Measurements from ENCODE around the gene CD80.

The CD80 gene

DNA sequence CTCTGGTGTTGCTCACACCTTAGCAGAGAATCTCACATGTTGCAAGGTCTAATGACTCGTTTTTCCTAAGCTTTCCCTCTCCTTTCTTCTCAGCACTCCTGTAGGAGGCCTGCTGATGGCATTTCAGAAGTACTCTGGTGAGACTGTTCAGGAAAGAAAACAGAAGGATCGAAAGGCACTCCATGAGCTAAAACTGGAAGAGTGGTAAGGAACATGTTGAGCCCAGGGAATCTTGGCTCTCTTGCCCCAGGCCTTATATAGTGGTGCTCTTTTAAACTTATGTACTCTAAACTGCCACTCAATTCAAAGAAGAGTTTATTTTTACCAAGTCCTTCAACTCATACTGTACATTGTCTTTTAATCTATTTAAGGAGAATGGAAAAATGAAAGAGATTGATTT is 42.3 kb downstream of the CD80 start:
- TF ChIP-seq TAF1 (IDR thresholded peaks at IDR 0.05; ENCODE audit: low read depth) = no peak
- no peak for TF ChIP-seq RAD21 (IDR thresholded peaks at IDR 0.05; ENCODE audit: low read depth)
- TF ChIP-seq, protein P1, sequence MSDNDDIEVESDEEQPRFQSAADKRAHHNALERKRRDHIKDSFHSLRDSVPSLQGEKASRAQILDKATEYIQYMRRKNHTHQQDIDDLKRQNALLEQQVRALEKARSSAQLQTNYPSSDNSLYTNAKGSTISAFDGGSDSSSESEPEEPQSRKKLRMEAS (IDR thresholded peaks at IDR 0.05) = no peak
- no peak for TF ChIP-seq CREB1 (IDR thresholded peaks at IDR 0.05; ENCODE audit: low read depth)
- TF ChIP-seq EGR1 (IDR thresholded peaks at IDR 0.05) = no peak
- TF ChIP-seq TEAD4 (IDR thresholded peaks at IDR 0.05) = no peak
- TF ChIP-seq TCF12 (IDR thresholded peaks at IDR 0.05; ENCODE audit: low read depth) = no peak
- TF ChIP-seq ZBTB7A (IDR thresholded peaks at IDR 0.05; ENCODE audit: low read depth) = no peak
- no peak for TF ChIP-seq FOXM1 (IDR thresholded peaks at IDR 0.05; ENCODE audit: borderline replicate concordance, low read depth)
- TF ChIP-seq NFIC (IDR thresholded peaks at IDR 0.05) = no peak
- TF ChIP-seq, protein P2, sequence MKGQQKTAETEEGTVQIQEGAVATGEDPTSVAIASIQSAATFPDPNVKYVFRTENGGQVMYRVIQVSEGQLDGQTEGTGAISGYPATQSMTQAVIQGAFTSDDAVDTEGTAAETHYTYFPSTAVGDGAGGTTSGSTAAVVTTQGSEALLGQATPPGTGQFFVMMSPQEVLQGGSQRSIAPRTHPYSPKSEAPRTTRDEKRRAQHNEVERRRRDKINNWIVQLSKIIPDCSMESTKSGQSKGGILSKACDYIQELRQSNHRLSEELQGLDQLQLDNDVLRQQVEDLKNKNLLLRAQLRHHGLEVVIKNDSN (IDR thresholded peaks at IDR 0.05) = no peak
- no peak for TF ChIP-seq CEBPB (IDR thresholded peaks at IDR 0.05)

DNA sequence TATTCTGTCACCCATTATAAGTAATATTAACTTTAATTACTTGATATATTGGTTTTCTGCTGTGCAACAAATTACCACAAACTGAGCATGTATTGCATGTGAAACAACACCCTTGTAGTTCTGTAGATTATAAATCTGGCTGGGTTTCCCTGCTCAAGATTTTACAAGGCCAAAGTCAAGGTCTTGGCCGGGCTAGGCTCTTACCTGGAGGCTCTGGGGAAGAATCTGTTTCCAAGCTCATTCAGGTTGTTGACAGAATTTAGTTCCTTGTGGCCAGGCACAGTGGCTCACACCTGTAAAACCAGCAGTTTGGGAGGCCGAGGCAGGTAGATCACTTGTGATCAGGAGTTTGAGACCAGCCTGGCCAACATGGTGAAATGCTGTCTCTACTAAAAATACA is 44.8 kb downstream of the CD80 start:
- TF ChIP-seq YY1 (IDR thresholded peaks at IDR 0.05; ENCODE audit: low read depth) (no peak), NFIC (IDR thresholded peaks at IDR 0.05) (no peak), REST (IDR thresholded peaks at IDR 0.05; ENCODE audit: low read depth) (no peak), CEBPB (IDR thresholded peaks at IDR 0.05) (no peak), CREB1 (IDR thresholded peaks at IDR 0.05; ENCODE audit: low read depth) (no peak), EP300 (IDR thresholded peaks at IDR 0.05; ENCODE audit: borderline replicate concordance) (no peak), TCF12 (IDR thresholded peaks at IDR 0.05; ENCODE audit: low read depth) (no peak), TEAD4 (IDR thresholded peaks at IDR 0.05) (no peak), TAF1 (IDR thresholded peaks at IDR 0.05; ENCODE audit: low read depth) (no peak), ZBTB7A (IDR thresholded peaks at IDR 0.05; ENCODE audit: low read depth) (no peak), RAD21 (IDR thresholded peaks at IDR 0.05; ENCODE audit: low read depth) (no peak), EGR1 (IDR thresholded peaks at IDR 0.05) (no peak), FOXM1 (IDR thresholded peaks at IDR 0.05; ENCODE audit: borderline replicate concordance, low read depth) (no peak)
- TF ChIP-seq, protein P2 (IDR thresholded peaks at IDR 0.05) = no peak
- TF ChIP-seq, protein P1 (IDR thresholded peaks at IDR 0.05) = no peak

DNA sequence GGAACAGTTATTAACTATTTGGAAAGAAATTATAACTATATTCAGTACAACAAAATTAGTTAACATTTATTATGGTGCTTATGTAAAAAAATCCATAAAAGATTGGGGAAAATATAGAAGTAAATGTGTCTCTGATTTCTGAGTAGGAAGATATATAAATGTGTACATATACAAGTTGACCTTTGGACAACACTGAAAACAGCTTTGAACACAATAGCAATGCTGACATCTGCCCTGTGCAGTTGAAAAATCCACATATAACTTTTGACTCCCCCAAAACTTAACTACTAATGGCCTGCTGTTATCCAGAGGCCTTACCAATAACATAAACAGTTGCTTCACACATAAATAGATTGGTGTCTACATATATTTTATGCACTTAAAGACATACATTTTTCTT is 48.7 kb downstream of the CD80 start:
- no peak for TF ChIP-seq ZBTB7A (IDR thresholded peaks at IDR 0.05; ENCODE audit: low read depth)
- TF ChIP-seq FOXM1 (IDR thresholded peaks at IDR 0.05; ENCODE audit: borderline replicate concordance, low read depth) = no peak
- TF ChIP-seq TEAD4 (IDR thresholded peaks at IDR 0.05) = no peak
- TF ChIP-seq REST (IDR thresholded peaks at IDR 0.05; ENCODE audit: low read depth) = no peak
- TF ChIP-seq TCF12 (IDR thresholded peaks at IDR 0.05; ENCODE audit: low read depth) = no peak
- TF ChIP-seq RAD21 (IDR thresholded peaks at IDR 0.05; ENCODE audit: low read depth) = no peak
- no peak for TF ChIP-seq CEBPB (IDR thresholded peaks at IDR 0.05)
- TF ChIP-seq CREB1 (IDR thresholded peaks at IDR 0.05; ENCODE audit: low read depth) = no peak
- no peak for TF ChIP-seq TAF1 (IDR thresholded peaks at IDR 0.05; ENCODE audit: low read depth)
- no peak for TF ChIP-seq EP300 (IDR thresholded peaks at IDR 0.05; ENCODE audit: borderline replicate concordance)
- TF ChIP-seq, protein P1 (IDR thresholded peaks at IDR 0.05) = no peak
- no peak for TF ChIP-seq NFIC (IDR thresholded peaks at IDR 0.05)
- TF ChIP-seq, protein P2 (IDR thresholded peaks at IDR 0.05) = no peak
- no peak for TF ChIP-seq YY1 (IDR thresholded peaks at IDR 0.05; ENCODE audit: low read depth)
- no peak for TF ChIP-seq EGR1 (IDR thresholded peaks at IDR 0.05)

DNA sequence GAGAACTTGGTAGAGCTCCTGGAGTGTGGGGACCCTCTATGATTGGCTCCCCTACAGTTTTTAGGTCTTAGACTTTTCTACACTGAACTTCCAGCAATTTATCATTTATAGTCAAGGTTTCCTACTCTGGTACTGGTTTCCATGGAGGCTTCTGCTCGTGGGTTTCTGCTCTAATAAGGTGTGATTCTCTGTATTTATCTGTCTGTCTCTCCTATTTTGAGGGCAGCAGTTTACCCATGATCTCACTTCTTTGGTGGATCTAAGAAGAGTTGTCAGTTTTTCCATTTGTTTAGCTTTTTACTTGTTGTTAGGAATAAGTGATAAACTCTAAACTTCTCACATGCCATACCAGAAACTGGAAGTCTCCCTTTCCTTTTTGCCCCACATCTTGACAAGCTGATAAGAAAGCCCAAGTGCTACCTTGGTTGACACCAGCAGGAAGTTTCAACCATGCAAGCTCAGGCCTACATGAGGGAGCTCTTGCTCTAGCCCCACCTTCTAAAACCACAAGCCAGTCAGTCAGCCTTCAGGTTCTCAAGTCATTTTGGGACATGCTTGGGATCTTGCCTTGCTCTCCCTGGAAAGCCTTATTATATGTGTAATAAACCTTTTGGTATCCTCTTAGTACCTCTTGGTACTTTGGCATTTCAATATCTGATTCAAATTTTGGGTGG is 51.1 kb downstream of the CD80 start:
- TF ChIP-seq FOXM1 (IDR thresholded peaks at IDR 0.05; ENCODE audit: borderline replicate concordance, low read depth) (no peak), RAD21 (IDR thresholded peaks at IDR 0.05; ENCODE audit: low read depth) (no peak), CEBPB (IDR thresholded peaks at IDR 0.05) (no peak), EGR1 (IDR thresholded peaks at IDR 0.05) (no peak)
- TF ChIP-seq, protein P1 (IDR thresholded peaks at IDR 0.05) = no peak
- TF ChIP-seq, protein P2 (IDR thresholded peaks at IDR 0.05) = no peak

Measured in Ishikawa (cell line).